GM19238 (cell line): ENCODE data around the gene REXO2.

Experiments
- DNase-seq: peaks from one replicate; pipeline ENCODE4 v3.0.0; 2011; ENCODE audit warnings: low spot score; ENCODE audit not compliant: insufficient read length

Gene REXO2

DNA sequence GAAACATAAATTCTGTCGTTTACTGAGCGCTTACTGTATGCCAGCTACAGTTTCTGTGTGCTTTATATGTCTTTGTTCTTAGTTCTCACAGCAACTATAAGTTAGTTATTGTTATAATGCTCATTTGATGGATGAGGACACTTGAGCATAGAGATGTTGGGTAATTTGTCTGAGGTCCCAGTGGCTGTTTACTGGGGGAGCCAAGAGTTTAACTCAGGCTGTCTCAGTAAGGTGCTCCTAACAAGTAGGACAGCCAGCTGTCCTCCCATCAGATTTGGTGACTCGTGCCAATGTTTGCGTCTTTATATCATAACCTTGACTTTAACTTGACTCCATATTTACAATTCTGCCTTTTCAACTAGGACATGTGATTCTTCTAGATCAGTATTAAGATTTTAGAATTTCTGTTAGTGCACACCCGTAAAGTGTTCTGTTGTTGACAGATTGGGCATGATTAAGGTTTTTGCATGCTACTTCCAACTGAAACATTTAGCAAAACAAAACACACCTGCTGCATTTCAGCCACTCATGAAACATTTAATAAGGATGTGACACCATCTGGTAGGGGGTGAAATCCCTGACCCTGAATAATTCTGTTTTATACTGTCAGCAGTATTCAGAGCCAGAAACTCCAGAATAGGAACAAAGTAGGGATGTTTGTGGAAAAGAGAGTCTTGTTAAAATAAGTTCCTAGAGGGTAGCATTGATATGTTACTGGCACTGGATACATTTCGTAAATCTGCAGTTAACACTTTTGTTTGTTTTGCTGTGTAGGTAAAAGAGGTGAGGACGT, 1.9 kb downstream of the REXO2 start:
- no peak for DNase-seq

DNA sequence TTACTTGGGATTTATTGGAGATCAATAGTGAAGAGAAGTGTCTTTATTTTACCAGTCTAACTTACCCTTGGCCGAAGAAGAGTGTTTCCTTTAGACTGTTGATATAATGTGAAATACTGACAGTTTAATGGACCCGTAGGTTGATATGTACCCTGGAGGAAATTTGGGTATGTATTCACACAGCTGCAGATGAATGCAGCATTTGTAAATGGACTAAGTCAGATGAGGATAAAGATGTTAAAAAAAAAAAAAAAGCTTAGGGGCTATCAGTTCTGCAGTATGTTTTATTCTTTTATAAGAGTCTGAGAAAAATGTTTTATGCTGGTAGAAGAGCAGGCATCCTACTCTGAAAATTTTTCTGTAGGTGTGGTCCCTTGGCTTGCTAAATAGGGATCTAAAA, 2.7 kb downstream of the REXO2 start:
- DNase-seq, result no peak

DNA sequence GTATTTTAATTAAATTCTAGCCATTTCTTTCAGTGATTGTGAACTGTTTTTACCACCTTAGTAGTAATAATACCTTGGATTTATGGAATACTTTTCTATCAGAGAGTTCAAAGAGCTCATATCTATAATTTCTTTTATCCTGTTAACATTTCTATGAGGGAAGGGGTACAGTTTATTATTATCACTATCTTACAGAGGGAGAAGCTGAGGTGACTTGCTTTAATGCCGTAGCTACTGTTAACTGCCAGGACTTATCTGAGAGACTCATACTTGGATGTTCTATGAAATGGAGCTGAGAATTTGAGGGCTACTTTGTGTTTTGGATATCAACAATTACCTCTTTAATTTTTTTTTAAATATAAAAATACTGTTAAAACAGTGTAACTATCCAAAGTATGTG, 3.3 kb downstream of the REXO2 start:
- no peak for DNase-seq

DNA sequence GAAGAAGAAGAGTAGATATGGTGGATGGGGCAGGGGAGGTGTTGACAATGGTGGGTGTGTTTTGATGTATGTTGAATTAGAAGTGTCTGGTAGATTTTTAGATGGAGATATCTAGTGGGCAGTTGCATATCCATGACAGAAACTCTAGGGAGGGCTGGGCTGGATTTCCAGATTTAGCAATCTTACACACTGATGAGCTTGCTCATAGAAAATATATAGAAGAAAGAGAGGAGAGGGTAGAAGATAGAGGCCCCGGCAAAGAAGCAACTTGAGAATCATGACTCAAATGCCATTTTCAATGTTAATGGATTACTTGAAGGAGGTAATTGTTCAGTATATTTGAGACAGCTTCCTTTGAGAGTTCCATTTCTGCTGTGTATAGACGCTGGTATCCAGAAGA, 8.2 kb downstream of the REXO2 start:
- DNase-seq, result no peak

DNA sequence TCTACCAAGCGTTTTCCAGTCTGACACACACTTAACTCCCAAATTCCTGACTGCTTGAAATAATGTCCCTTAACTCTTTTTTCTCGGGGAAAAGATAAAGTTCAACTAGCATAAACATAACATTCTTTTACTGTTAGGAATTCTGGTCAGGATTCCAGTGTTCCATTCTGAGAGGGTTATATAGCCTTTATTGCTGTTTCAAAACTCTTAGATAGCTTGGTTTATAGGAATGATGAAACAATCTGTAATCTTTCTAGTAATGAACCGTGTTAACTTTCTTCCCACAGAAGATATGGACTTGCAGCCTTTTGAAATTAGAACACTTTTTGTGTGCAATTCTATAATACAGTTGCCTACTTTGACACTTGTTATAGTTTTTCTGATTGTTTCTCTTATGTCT, 8.6 kb downstream of the REXO2 start:
- no peak for DNase-seq

DNA sequence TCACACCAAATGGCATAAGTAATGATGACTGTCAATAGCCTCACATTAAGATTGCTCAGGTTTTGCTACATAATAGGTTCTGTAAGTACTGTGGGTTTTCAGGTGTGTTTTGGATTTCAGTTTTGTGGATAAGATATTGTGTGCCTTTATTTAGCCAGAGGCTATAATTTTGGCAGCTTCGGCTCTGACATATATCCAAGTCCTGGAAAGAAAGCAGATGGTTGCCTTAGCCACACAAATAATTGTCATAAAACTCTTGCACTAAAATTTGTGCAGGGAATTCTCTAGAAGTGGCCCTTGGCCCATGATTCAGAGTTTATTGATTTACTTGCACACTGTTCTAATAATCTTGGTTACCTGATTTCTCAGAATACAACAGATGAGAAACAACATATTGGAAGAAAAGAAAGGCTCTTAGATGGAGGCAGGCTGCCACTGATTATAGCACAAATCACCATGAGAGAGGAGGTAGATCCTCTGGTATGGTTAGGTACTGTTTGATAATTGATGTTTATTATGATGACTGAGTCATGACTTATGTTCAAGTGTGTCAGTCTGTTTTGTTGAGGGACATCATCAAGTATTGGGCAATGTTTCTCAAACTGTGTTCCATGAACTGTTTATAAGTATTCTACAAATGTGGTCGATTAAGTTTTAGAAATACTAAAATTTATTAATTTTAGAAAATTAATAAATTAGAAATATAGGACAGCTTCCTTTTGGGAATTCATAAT, 9.6 kb downstream of the REXO2 start:
- DNase-seq, result no peak

DNA sequence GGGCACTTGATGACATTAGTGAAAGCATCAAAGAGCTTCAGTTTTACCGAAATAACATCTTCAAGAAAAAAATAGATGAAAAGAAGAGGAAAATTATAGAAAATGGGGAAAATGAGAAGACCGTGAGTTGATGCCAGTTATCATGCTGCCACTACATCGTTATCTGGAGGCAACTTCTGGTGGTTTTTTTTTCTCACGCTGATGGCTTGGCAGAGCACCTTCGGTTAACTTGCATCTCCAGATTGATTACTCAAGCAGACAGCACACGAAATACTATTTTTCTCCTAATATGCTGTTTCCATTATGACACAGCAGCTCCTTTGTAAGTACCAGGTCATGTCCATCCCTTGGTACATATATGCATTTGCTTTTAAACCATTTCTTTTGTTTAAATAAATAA, 10.6 kb downstream of the REXO2 start:
- DNase-seq, result no peak

DNA sequence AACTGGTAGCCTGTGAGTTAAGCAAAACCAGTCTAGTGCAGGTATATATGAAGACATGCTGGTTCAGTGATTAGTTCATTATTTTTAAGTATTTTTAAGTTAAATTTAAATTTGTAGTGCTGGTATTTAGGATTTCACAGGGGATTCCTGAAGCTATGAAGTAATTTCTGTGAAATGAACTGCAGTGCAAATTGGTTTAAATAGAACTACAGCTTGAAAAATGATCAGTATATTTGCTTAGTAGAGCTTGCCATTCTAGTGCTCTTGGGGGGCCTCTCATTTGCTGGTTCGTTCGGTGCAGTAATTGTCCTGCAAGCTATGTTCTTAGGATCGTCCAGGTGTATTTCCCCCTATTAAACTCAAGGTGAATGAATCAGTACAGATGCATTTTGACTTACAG, 13.1 kb downstream of the REXO2 start:
- DNase-seq, result no peak

DNA sequence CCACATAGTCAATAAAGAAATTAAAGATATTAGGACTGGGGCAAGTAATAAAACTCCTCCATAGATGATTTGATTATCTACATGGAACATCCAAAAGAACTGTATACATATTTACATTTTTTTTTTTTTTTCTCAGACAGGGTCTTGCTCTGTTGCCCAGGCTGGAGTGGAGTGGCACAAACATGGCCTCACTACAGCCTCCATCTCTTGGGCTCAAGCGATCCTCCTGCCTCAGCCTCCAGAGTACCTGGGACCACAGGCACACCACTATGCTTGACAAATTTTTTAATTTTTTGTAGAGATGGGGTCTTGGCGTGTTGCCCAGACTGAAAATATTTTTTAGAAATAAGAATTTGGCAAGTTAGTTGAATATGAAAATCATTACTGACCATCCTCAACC, 24.7 kb downstream of the REXO2 start:
- no peak for DNase-seq

DNA sequence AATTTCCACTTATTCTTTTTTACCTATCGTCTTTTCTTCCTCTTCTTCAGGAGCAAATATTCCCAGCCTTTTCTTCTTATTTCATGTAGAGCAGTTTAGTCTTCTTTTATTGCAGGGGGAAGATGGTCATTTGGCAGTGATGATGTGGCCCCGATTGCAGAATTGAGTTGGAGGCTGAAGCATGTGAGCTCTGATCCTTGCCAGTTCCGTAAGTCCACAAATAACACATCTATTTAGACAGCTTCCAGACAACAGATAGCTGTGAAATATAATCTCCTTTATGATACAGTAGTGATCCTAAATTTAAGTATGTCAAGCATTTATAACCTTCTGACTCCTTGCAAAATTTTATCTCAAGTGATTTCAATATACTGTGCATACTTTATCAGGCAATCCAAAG, 27.5 kb downstream of the REXO2 start:
- DNase-seq, result no peak

DNA sequence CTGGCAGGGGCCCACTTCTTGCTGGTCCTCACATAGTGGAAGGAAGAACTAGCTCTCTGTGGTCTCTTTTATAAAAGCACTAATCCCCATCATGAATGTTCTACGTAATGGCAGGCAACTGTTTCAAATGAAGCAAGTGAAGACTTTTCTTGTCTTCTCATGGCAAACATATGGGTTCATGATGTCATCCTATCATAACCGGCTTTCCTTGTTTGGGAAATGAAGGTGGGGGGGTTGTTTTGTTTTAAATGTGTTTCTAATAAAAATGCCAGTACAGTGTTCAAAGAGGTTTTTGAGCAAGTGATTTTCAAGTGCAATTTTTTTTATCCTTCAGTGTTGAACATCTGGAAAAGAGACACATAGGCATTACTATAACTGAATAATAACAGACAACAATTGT, 33.4 kb downstream of the REXO2 start:
- DNase-seq, result no peak

DNA sequence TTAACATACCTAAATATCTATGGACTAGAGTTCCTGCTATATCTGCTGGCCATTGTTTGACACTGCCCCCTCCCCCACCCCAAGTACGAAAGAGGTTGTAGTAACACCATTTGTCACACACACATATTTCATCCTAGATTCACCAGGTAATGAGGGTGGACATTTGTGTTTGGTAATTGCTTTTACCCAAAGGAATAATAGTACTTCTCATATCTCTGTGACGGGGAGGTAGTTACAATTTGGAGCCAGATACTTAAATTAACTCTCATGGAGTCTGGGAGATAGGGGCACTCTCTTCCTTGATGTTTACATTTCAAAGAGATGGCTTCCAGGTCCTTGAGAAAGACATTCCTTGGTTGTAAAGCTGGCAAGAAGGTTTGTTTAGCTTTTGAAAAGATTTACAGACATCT, 38.7 kb downstream of the REXO2 start:
- no peak for DNase-seq

DNA sequence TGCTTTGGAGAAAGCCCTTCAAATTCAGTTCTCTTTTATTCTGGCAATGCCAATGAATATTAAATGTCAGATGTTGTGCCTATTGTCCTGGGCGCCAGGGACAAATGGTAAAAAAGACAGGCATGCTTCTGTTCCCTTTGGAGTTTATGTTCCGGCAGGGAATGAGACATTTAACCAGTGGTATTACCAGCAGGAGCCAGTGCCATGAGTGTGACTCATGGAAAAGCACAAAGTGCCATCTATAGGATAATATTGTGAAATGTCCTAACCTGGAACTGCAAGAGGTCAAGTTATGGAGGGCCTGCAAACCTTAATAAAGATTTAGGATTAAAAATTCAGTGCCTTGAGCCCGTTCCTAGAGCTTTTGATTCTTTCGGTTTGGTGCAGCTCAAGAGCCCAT, 39.5 kb downstream of the REXO2 start:
- no peak for DNase-seq

DNA sequence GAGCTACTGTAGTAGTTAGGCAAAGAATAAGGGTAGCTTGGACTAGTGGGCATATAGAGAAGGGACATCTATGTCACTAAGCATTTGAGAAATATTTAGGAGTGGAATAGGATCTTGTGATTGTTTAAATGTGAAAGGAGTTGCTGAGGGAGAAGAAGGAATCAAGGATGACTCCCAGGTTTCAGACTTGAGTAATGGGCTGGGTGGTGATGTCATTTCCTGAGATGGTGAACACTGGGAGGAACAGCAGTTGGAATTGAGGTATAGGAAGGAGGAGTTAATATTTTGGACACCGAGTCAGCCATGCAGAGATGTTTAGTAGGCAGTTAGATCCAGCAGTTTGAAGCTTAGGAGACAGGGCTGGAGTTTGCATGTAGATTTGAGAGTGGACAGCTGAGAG, 40.1 kb downstream of the REXO2 start:
- DNase-seq, result no peak

DNA sequence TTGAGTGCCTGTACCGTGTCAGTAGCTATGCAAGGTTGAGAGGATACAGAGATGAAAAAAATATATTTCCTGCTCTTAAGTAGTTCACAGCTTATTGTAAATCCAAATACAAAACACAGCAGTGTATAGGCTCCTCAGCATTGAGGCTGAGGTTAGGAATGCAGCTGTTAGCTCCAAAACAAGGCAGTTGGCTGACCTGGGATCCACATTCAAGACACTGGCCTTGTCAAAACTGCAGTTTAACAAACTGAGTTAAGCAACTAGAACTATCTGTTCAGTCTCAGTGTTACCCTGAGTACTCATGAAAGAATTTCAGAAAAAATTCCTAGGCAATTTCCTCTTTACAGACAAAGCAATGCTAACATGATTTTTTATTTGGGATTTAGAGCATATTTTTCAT, 42.8 kb downstream of the REXO2 start:
- DNase-seq, result no peak

DNA sequence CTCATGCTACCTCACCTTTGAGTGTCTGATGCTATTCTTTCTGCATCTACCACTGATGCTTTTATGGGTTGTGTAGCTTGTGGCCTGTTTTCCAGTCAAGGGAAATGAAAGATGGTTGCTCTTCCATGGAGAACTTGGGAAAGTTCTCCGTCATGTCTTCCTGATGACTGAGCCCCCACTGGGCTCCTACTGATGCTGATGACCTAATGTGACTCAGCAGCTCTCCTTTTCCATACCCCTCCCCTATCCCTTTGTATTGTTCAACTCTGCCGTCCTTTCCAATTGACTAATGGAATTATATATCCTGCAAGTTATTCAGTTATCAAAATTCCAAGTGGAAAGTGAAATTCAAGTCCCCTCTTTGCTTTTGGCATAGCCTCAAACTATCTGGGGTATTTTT, 44.7 kb downstream of the REXO2 start:
- no peak for DNase-seq

DNA sequence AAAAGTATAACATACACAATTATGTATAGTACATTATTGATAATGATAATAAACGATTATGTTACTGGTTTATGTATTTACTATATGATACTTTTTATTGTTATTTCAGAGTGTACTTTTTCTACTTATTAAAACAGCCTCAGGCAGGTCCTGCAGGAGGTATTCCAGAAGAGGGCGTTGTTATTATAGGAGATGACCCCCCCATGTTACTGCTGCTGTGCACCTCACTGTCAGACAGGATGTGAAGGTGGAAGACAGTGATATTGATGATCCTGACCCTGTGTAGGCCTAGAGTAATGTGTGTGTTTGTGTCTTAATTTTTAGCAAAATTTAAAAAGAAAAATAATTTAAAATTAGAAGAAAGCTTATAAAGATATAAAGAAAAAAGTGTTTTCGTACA, 57.6 kb downstream of the REXO2 start:
- no peak for DNase-seq

DNA sequence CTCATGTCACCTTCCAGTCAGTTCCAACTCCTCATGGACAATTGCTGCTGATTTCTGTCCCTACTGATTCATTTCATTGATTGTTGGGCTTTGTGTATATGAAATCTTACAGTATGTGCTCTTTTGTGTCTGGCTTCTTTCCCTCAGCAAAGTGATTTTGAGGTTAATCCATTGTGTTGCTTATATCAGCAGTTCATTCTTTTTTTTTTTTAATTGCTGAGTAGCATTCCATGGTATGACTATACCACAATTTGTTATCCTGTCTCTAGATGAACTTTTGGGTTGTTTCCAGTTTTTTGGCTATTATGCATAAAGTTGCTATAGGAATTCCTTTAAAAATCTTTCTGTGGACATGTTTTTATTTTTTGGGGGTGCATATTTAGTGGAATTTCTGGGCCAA, 60.5 kb downstream of the REXO2 start:
- DNase-seq, result no peak
